ENCODE data around the gene NAP1L4. TPM values are rescaled to one million over a fixed set of nuclear protein-coding genes. Genes with fewer than 3 reads are reported as not detected.

The NAP1L4 gene
- total and polyA plus RNA-seq, 2 donors (not counting 1 experiment from before 2014, with no cell fraction given): 62.1 to 133 TPM

GRCh38 chr11:2911088-2911784 lies 80.9 kb downstream of the NAP1L4 start:
- Histone ChIP-seq H3K27ac (ENCODE audit: low read length in 2 of 2) (no peak overlapping the region), H3K4me1 (ENCODE audit: control insufficient read depth in 2 of 2, insufficient read depth in 2 of 2, low read length in 2 of 2) (peaks cover 12 to 18% of the 10 kb centered on the region in 2 donors), H4K20me1 (ENCODE audit: control insufficient read depth, insufficient read depth, low read length, poor library complexity, severe bottlenecking) (no peaks in the 10 kb centered on the region), H3K9me3 (ENCODE audit: control extremely low read depth in 1 of 3, control insufficient read depth in 2 of 3, insufficient read depth in 1 of 3, low read length in 2 of 3) (peaks cover 0 to 6% (median 0%) of the 10 kb centered on the region in 3 donors), H3K4me2 (replicated peaks; ENCODE audit: low read depth, low read length, poor library complexity, severe bottlenecking) (no peak overlapping the region), H3K36me3 (replicated peaks in 1 of 2; ENCODE audit: control extremely low read depth in 1 of 2, control insufficient read depth in 1 of 2, extremely low read depth in 1 of 2, insufficient read depth in 2 of 2, low read length in 1 of 2) (no peaks in the 10 kb centered on the region), H2AFZ (ENCODE audit: insufficient read depth, low read depth, low read length, poor library complexity, severe bottlenecking) (no peak overlapping the region), H3K4me3 (ENCODE audit: control extremely low read depth in 1 of 5, extremely low read depth in 1 of 5, insufficient read depth in 1 of 5, low read depth in 2 of 5, low read length in 4 of 5) (no peak overlapping the region), H3K9ac (ENCODE audit: low read length) (no peak overlapping the region), H3K27me3 (replicated peaks in 1 of 4; ENCODE audit: control extremely low read depth in 1 of 4, control insufficient read depth in 3 of 4, insufficient read depth in 4 of 4, low read length in 3 of 4) (no peaks in the 10 kb centered on the region), H3K79me2 (ENCODE audit: control insufficient read depth, insufficient read depth, low read length) (no peaks in the 10 kb centered on the region)
- DNase-seq (no peak), ATAC-seq (ENCODE audit: low read depth) (no peak)
- ChIA-PET POLR2A (no interaction called here), CTCF (interaction anchor here (1.1 kb wide), 1 partner anchor 379 kb away, joined by 6 read pairs; no protein-coding TSS in a partner anchor)
- intact Hi-C loops (cut with micrococcal nuclease): no loop called here
- TF ChIP-seq EZH2 (IDR thresholded peaks at IDR 0.05; ENCODE audit: borderline replicate concordance, insufficient read depth, low read depth, low read length, poor library complexity, severe bottlenecking) (no peak), CTCF (IDR thresholded peaks at IDR 0.05) (no peak)
- H3K4me1 Mint-ChIP-seq: peaks cover 15% of the 10 kb centered on the region
- no peaks in the 10 kb centered on the region for H3K9me3 Mint-ChIP-seq (ENCODE audit: insufficient read depth)
- no peak overlapping the region for H3K27ac Mint-ChIP-seq
- 90% methylated on average over 18 of the region's 18 CpGs for WGBS (ENCODE audit: insufficient coverage)
- H3K4me3 Mint-ChIP-seq: no peak overlapping the region
- no peaks in the 10 kb centered on the region for H3K27me3 Mint-ChIP-seq

- ATAC-seq (ENCODE audit: low read depth) (no peak), DNase-seq (no peak)
- Histone ChIP-seq H3K36me3 (replicated peaks in 1 of 2; ENCODE audit: control extremely low read depth in 1 of 2, control insufficient read depth in 1 of 2, extremely low read depth in 1 of 2, insufficient read depth in 2 of 2, low read length in 1 of 2) (no peaks in the 10 kb centered on the region), H3K4me2 (replicated peaks; ENCODE audit: low read depth, low read length, poor library complexity, severe bottlenecking) (no peak overlapping the region), H3K27ac (ENCODE audit: low read length in 2 of 2) (no peak overlapping the region), H3K27me3 (replicated peaks in 1 of 4; ENCODE audit: control extremely low read depth in 1 of 4, control insufficient read depth in 3 of 4, insufficient read depth in 4 of 4, low read length in 3 of 4) (no peaks in the 10 kb centered on the region), H3K79me2 (ENCODE audit: control insufficient read depth, insufficient read depth, low read length) (no peaks in the 10 kb centered on the region), H3K4me3 (ENCODE audit: control extremely low read depth in 1 of 5, extremely low read depth in 1 of 5, insufficient read depth in 1 of 5, low read depth in 2 of 5, low read length in 4 of 5) (no peak overlapping the region), H3K9ac (ENCODE audit: low read length) (no peak overlapping the region), H4K20me1 (ENCODE audit: control insufficient read depth, insufficient read depth, low read length, poor library complexity, severe bottlenecking) (no peaks in the 10 kb centered on the region), H3K4me1 (ENCODE audit: control insufficient read depth in 2 of 2, insufficient read depth in 2 of 2, low read length in 2 of 2) (peaks cover 12 to 18% of the 10 kb centered on the region in 2 donors), H2AFZ (ENCODE audit: insufficient read depth, low read depth, low read length, poor library complexity, severe bottlenecking) (no peak overlapping the region), H3K9me3 (ENCODE audit: control extremely low read depth in 1 of 3, control insufficient read depth in 2 of 3, insufficient read depth in 1 of 3, low read length in 2 of 3) (peaks cover 0 to 6% (median 0%) of the 10 kb centered on the region in 3 donors)
- ChIA-PET CTCF (no interaction called here), POLR2A (no interaction called here)
- no peak overlapping the region for H3K27ac Mint-ChIP-seq
- 90% methylated on average over 13 of the region's 13 CpGs for WGBS (ENCODE audit: insufficient coverage)
- TF ChIP-seq CTCF (IDR thresholded peaks at IDR 0.05): no peak
- TF ChIP-seq EZH2 (IDR thresholded peaks at IDR 0.05; ENCODE audit: borderline replicate concordance, insufficient read depth, low read depth, low read length, poor library complexity, severe bottlenecking): no peak
- intact Hi-C loops (cut with micrococcal nuclease): no loop called here
- H3K4me1 Mint-ChIP-seq: peaks cover 15% of the 10 kb centered on the region
- H3K27me3 Mint-ChIP-seq: peaks cover 5% of the 10 kb centered on the region
- H3K9me3 Mint-ChIP-seq (ENCODE audit: insufficient read depth): no peaks in the 10 kb centered on the region
- H3K4me3 Mint-ChIP-seq: no peak overlapping the region
Measured at GRCh38 chr11:2910401-2910955, 81.7 kb downstream of the NAP1L4 start.

All from B cell (primary cell).